NCI-H2196 treated with DMSO at 0.1 percent for 48 hours (cell line): ENCODE data around the gene DESI2.
"Not testable (repeated sequence)": the region's sequence is repeated elsewhere in the genome, so short reads cannot be mapped to it uniquely, and the experiment has no call there.

Source experiments
- DNase-seq: peaks from one replicate; lab custom pipeline; 2025; ENCODE audit not compliant: unreplicated experiment; lab: John Stamatoyannopoulos, UW

Gene DESI2

DNA sequence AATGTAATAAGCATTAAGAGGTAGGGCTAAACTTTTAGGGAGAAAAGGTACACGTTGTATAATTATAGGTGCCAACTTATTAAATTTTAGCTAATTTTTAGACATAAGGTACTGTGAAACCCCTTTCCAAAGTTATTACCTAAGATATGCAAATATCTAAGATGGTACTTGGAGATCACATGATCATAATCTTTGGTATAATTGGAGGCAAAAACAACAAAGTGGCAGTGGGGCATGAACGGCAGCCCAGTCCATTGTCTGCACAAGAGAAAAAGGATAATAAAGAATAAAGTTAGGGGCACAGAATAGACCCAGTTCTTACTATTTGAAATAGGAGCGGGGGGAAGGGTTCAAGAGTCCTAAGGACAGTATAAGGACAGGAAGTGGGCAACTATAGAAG lies 51.2 kb downstream of the DESI2 start:
- DNase-seq = no peak

DNA sequence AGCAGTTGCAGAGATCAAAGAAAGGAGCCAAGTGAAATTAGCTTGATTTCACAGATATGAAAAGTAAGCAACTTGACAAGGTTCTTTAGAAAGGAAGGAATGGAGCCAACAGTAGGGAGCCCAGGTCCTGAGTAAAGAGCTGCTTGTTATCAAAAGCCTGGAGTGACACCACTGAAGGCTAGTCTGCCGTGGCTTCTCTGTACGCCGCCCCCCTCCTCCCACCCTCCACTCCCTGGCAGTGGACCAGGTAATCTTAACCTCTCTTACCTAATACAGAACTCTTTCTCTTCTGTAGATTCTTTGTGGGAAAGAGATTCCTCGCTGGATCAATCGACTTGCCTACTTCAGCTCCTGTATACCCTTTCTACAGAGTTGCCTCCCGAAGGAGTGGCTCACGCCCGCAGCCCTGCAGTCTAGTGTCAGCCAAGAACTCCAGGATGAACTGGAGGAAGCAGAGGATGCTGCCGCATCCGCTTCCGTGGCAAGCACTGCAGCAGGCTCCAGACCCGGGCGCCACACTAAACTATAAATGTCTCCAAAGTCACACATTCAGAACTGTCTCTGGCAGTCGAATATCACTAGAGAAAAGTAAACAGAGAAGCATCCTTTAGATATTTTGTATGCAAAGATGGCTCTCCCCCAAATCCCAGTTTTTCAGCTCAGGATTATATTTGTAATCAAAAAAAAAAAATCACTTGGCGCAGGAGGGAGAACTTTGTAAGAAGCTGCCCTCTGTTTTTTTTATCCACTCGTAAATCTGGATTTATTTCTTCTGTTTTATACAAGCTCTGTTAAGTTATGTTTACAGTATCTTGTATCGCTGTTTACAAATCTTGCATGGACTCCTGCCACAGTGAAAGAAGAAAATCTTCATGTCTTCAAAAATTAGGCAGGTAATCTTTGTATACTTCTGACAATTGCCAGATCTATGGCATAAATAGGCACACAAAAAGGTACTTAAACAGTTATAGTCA lies 52.6 kb downstream of the DESI2 start:
- no peak for DNase-seq

DNA sequence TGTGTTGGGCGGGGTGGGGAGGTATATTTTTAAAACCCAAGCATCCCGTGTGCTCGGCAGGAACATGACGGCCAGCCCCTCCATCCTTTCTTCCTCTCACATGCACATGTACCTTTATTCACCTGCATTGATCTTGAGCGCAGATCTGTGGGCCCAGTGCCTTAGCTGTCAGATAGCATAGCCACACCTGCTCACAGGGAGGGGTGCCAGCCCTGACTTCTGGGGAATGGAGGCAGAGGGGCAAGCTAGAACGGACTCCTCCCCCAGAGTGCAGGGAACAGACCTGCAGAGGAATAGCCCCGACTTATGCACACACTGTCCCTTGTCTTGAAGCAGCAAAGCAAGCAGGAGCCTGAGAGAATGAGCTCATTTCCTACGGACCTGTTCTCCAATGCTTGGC lies 56.1 kb downstream of the DESI2 start:
- no peak for DNase-seq

DNA sequence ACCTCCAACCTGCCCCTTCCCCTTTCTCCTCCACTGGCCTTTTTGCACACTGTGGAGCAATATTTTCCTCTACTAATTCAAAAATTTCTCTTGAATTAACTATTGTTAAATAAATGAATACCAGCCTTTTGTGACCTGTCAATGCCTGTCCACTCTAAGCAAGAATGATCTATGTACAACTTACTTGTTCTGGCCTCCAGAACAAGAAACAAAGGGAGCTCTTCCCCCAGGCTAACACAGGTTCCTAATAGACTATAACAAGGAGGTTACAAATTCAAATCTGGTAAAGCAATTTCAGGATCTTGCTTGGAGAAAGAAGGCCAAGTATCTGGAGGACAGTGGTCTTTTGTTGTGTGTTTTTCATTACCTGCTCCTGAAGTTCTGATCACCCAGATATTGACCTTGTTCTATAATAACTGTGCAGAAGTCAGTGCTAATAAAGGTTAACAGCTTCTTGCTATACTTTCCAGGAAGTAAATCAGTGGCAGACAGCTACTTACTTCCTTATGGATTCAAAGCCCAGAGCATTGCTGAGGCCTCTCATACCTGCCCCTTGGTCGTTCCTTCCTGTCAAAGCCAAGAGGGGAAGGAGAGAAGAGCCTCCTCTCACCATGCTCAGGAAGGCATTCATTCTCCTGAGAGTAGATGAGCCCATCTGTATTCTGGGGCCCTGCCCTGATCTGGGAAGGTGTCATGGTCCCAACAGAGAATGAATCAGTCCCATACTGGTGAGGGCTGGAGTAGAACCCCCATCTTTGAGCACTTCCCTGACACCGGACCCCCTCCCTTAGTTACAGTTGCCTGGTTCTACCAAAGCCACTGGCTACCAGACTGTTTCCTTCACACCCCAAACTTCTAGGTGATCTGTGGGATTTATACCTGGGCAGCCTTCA lies 56.8 kb downstream of the DESI2 start:
- DNase-seq = no peak

DNA sequence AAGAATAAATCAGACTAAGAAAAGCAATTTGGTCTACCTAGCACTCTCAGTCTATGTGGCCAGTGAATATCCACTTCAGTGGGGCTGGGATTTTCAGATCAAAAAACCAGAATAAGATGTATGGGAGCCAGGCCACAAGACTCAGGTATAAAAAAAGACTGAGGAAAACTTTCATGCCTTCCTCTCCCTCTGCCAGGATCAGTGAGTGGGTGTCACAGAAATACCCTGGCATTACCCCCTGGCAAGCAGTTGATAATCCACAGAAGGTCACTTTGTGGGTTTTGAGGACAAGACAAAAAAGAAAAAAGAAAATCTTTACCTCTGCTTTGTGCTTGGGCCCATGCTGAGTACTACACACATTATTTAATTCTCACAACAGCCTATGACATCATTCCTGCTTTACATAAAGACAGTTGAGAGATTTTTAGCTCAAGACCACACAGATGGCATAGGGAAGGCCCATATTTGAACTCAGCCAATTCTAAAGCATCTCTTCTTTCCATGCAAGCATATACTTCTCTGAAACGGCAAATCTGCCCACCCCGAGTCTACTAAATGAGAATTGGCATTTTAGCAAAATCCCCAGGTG lies 57.6 kb downstream of the DESI2 start:
- no peak for DNase-seq

DNA sequence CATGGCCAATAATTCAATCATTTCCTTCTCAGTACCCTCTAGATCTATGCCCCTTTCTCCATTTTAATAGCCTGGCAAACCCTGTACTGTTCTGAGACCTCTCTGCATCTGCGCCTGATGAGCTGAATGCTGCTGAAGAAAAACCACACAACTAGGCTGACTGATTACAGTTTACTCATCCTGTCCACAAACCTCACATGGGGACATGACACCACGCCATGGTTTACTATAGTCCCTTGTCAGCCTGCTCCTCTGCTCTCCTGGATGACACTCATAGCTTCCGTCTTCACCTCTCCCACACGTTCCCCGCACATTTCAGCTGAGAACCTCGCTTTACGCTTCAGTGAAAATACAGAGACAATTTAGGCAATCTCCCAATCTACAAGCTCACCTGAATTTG lies 59.7 kb downstream of the DESI2 start:
- no peak for DNase-seq

DNA sequence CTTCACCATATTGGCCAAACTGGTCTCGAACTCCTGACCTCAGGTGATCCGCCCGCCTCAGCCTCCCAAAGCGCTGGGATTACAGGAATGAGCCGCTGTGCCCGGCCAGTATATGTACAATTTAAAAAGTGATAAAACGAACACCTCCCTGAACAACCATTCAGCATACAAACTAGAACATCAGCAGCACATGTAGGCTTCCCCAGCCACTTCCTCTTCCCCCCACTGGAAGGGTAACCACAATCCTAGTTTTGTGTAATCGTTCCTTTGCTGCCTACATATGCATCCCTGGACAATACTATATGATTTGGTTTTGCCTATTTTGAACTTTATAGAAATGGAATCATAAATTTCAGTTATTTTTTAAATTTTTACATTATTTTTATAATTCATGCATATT lies 60.4 kb downstream of the DESI2 start:
- DNase-seq = no peak

DNA sequence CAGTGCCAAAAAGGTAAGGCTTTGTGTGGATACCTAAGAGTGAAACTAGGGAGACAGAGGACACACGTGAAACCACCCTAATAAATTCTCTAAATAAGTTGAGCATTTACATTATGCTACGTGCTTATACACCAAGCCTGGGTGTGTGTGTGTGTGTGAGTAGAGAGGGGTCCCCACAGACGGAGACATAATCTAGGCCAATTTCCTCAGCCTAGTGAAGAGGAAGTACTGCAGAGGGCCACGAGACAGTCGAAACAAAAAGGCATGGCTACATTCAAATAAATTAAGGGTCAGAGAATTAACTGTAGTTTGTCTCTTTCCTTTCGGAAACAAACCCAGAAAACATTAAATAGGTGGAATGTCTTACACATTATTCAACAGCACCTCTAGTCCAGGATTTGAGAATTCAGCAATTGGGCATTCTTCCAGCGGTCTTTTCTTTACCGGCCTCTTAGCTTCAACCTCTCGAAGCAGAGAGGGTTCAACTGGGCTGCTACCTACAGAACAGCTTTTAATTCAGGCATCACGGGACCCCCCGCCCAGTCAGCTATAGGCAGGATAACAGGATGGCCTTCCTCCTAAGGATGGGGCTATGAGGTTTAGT lies 75.0 kb downstream of the DESI2 start:
- no peak for DNase-seq

DNA sequence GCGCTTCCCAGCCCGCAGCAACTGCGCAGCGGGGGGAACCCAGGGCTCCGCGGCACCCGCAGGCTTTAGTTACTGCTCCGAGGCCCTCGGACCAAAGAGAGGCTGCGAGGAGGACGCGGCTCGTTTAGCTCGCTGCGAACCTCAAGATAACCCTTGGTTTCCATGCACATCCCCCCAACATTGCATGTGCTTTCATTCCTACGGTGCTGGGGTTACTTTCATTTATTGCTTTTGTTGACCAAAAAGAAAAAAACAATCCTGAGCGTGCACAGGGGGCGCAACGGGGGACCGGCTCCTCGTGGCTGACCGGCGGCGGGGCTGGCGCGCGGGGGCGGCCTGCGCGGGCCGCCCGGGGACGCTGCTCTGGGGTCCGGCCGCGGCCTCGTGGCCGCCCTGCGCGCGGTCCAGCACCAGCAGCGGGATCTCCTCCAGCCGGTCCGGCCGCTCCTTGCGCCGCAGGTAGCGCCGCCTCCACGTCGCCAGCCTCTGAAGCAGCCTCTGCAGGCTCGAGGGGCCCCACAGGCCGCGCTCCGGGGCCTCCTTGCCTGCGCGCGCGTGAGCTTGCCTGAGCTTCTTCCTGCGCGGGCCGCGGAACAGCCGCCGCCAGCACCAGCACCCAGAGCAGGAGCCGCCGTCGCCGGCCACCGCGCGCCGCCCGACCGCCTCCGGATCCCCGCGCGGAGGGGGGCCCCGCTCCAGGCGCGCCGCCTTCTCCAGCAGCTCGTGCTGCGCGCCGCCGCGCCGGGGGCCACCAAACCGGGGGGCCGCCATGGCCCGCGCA lies 77.4 kb downstream of the DESI2 start:
- no peak for DNase-seq

DNA sequence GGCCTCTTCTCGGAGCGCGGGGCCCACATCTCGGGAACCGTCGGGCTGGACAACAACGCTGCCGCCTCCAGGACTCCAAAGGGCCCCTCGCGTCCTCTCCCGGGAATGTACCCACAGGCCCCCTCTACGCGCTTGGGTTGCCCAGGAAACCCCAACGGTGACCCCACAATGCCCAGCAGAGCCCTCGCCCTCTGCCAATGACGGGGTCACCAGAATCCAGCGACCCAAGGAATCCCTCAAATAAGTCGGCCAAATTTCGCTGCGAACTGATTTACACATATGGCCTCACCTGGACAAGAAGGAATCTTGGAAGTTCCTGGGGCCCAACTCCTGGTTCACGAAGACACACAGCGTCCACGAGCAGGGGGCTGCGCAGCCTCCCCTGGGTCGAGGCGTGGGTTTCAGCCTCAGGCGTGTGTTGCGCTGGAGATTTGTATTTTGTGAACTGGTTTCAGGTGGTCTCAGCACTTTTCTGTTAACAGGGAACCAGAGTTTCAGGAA lies 78.1 kb downstream of the DESI2 start:
- DNase-seq = no peak

DNA sequence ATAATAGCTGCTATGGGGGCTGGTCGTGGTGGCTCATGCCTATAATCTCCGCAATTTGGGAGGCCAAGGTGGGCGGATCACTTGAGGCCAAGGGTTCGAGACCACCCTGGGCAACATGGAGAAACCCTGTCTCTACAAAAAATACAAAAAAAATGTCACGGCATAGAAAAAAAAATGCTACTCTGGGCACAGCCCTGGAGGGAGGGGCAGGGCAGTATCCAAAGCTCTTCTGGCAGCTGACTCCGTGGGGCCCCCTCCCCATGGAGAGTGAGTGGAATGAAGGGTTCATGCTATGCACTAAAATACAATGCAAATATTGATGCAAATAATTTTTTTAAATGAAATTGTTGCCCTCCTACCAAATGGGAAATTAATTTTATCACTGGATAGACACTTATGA lies 78.7 kb downstream of the DESI2 start:
- DNase-seq = no peak

DNA sequence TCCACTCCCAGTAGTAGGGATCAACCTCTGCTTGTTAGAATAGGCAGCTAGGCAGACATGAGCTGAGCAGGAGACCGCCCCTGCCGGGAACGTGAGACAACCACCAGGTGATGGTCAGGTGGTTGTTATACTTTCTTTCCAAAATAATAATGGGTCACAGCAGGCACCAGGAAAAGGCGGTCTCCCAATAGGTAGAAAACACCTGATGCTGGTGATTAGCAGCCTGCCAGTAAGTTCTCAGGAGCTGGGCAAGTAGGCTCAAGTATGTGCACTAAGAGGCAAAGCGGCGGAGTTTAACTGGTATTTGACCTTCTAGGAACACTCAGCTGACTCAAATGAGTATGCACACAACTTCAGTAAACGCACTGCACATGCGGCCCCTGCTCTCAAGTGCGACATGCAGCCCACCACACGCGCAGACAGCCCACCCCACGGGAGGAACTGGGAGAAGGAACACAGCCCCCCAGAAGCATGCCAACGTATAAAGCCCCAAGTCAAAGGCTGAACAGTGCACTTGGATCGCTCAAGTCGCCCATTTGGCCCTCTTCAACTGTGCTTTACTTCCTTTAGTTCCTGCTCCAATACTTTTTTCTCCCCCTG lies 80.0 kb downstream of the DESI2 start:
- no peak for DNase-seq

DNA sequence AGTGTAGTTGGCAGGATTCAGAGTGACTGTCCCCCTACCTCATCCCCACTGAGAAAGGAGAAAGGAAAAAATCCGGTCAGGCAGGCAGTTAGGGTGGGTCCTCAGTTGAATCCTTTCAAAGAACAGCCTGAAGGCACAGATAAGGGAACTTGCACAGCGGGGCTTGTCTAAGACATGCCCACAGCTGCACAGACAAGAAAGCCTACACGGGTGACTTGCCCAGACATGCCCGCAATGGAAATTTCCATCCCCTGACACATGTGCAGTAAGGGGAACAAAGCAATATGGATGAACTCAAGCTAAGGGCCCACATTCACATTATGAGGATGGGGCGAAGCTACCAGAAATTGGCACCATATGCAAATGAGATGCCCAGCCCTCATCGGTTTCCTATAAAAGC lies 82.5 kb downstream of the DESI2 start:
- DNase-seq = no peak

DNA sequence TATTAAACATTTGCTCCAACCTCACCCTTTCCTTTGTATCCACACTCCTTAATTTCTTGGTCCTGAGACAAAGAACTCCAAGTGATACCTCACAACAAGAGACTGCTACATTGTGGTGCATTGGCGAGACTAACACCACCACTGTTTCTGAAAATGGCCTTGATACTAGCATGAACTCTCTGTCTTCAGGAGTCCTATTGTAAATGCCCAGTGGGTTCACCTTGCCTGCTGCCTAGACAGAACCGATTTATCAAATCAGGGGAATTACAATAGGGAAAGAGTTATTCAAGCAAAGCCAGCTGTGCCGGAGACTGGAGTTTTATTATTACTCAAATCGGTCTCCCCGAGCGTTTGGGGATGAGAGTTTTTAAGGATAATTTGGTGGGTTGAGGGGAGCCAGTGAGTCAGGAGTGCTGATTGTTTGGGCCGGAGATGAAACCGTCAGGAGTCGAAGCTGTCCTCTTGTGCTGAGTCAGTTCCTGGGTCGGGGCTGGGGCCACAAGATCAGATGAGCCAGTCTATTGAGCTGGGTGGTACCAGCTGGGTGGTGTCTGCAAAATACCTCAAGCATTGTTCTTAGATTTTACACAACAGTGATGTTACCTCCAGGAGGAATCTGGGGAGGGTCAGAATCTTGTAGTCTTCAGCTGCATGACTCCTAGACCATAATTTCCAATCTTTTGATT lies 83.1 kb downstream of the DESI2 start:
- no peak for DNase-seq

DNA sequence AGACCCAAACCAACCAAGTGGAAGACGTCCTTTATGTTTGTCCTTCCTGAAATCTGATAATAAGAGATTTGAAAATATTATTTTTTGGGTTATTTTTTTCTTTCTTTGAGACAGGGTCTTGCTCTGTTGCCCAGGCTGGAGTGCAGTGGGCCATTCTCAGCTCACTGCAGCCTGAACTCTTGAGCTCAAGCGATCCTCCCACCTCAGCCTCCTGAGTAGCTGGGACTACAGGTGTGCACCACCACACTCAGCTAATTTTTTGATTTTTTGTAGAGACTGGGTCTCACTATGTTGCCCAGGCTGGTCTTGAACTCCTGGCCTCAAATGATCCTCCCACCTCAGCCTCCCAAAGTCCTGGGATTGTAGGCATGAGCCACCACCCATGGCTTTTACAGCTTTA lies 86.2 kb downstream of the DESI2 start:
- not testable (repeated sequence) for DNase-seq

DNA sequence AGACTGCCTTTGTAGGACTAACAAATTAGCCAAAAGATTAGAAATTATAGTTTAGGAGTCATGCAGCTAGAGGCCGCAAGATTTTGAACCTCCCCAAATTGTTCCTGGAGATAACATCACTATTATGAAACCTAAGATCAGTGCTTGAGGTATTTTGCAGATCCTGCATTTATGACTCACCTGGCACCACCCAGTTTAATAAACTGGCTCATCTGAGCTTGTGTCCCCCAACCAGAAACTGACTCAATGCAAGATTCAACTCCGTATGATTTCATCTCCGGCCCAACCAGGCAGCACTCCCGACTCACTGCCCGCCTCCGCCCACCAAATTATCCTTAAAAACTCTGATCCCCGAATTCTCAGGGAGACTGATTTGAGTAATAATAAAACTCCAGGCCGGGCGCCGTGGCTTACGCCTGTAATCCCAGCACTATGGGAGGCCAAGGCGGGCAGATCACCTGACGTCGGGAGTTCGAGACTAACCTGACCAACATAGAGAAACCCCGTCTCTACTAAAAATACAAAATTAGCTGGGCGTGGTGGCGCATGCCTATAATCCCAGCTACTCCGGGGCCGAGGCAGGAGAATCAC lies 87.2 kb downstream of the DESI2 start:
- DNase-seq = not testable (repeated sequence)

DNA sequence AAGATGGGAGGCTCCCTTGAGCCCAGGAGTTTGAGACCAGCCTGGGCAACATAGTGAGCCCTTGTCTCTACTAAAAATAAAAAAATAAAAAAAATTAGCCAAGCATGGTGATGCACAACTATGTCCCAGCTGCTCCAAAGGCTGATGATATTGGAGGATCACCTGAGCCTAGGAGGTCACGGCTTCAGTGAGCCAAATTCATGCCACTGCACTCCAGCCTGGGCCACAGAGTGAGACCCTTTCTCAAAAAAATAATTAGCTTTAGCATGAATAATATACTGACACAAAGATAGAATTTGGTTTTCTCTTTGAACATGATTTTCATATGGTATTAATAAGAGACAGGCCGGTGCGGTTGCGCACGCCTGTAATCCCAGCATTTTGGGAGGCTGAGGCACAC lies 88.8 kb downstream of the DESI2 start:
- DNase-seq = no peak

DNA sequence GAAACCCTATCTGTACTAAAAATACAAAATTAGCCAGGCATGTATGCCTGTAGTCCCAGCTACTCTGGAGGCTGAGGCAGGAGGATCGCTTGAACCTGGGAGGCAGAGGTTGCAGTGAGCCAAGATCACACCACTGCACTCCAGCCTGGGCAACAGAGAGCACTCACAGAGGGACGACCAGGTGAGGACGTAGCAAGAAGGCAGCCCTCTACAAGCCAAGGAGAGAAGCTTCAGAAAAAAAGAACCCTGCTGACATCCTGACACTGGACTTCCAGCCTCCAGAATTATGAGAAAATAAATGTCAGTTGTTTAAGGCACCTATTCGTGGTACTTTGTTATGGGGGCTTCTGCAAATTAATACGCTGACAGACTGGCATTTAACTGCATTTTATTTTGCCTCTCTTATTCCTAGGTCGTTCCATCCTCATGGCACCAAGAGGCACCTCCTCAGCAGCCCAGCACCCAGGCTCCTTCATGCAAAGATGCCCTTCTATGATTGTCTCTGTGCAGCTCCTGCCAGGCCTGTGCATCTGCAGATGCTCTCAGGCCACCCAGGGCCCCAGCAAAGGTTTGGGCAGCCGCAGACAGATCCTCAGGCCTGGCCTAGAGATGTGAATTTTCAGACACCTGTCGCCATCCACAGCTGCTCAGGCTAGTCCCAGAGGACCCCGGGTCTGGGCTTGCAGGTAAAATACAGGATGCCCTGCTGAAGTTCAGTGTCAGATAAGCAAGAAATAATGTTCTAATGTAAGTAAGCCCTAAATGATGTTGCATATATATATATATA lies 96.5 kb downstream of the DESI2 start:
- DNase-seq = no peak
